HepG2 (cell line): ENCODE measurements around the gene NBR1. TPM values are rescaled to one million over a fixed set of nuclear protein-coding genes. Genes with fewer than 3 reads are reported as not detected.

ENCODE experiments used
- ARID5B ChIP-seq: IDR thresholded peaks from 2 replicates; pipeline ENCODE4 v1.4.0; 2020; ENCODE audit warnings: mild to moderate bottlenecking, missing genetic modification reagents
- BCL3 ChIP-seq: sonication (generic); formaldehyde crosslinking; IDR thresholded peaks from 2 replicates; pipeline ENCODE4 v1.5.1; 2020; ENCODE audit warnings: mild to moderate bottlenecking, missing genetic modification reagents, moderate library complexity
- FOSL2 ChIP-seq: sonication (generic); formaldehyde crosslinking; IDR thresholded peaks from 2 replicates; pipeline ENCODE4 v1.4.0; 2020; ENCODE audit warnings: missing genetic modification reagents
- GTF2F1 ChIP-seq: fragments of 150-350 bp; IDR thresholded peaks from 2 replicates; pipeline ENCODE4 v1.6.1; 2014; ENCODE audit warnings: low read length
- RAD51 ChIP-seq: fragments of 450-650 bp; IDR thresholded peaks from 2 replicates; pipeline ENCODE4 v1.6.1; 2016; ENCODE audit warnings: borderline replicate concordance
- SP5 ChIP-seq: IDR thresholded peaks from 2 replicates; pipeline ENCODE4 v1.6.1; 2016; ENCODE audit warnings: low read depth, borderline replicate concordance
- TFDP2 ChIP-seq: sonication (generic); formaldehyde crosslinking; IDR thresholded peaks from 2 replicates; pipeline ENCODE4 v1.4.0; 2020; ENCODE audit warnings: missing genetic modification reagents
- polyA plus RNA-seq, 8 experiments: library from polyadenylated mRNA; depleted of rRNA in 3 of 8; stranded (reverse) in 7 of 8; unstranded in 1 of 8; fragments of >200 nt; fragmentation: Illumina TruSeq in 4 of 8; extraction: Trizol in 4 of 8; gene quantifications; 2 replicates each; pipeline versions ENCODE4 v1.2.1 to v1.2.3, GENCODE V29; 2011 to 2016; ENCODE audit warnings: low read depth in 4 of 8, missing spikeins in 1 of 8, mixed read lengths in 1 of 8; ENCODE audit not compliant: insufficient read depth in 1 of 8
- total RNA-seq, 5 experiments: library from RNA; depleted of rRNA; stranded (reverse); fragments of >200 nt; fragmentation: Illumina TruSeq; extraction: Trizol; gene quantifications; 2 replicates each; pipeline ENCODE4 v1.2.3, GENCODE V29; 2016; ENCODE audit warnings: low read depth in 1 of 5
- TF ChIP-seq, protein P1 (sequence below): sonication (generic); formaldehyde crosslinking; IDR thresholded peaks from 2 replicates; pipeline ENCODE4 v1.5.1; 2020; ENCODE audit warnings: mild to moderate bottlenecking, missing genetic modification reagents
- TF ChIP-seq, protein P2 (sequence below): sonication (generic); formaldehyde crosslinking; IDR thresholded peaks from 2 replicates; pipeline ENCODE4 v1.4.0; 2020; ENCODE audit warnings: missing genetic modification reagents
- TF ChIP-seq, protein P3 (sequence below): sonication (generic); formaldehyde crosslinking; IDR thresholded peaks from 2 replicates; pipeline ENCODE4 v1.5.0; 2020; ENCODE audit warnings: missing genetic modification reagents

The NBR1 gene
- total and polyA plus RNA-seq, 2 of the 13 experiments (the other 11 are each of a cell fraction or from before 2014, with no cell fraction given) = 51.7 to 121 TPM

GRCh38 chr17:43216762-43217613, 46.0 kb downstream of the NBR1 start (continued):
- TF ChIP-seq BCL3 (CRISPR knock-in tag) (peak; percentile 59; the same call in 1 of the 2 replicates), GTF2F1 (0 out of 2 replicates have a peak, but pooled peaks have one; percentile 53), SP5 (CRISPR knock-in tag) (peak; percentile 53; the same call in 1 of the 2 replicates), ARID5B (CRISPR knock-in tag) (peak; percentile 88), TFDP2 (CRISPR knock-in tag) (peak; percentile 65), RAD51 (peak; percentile 31), FOSL2 (peak; percentile 31)
- TF ChIP-seq, protein P1, sequence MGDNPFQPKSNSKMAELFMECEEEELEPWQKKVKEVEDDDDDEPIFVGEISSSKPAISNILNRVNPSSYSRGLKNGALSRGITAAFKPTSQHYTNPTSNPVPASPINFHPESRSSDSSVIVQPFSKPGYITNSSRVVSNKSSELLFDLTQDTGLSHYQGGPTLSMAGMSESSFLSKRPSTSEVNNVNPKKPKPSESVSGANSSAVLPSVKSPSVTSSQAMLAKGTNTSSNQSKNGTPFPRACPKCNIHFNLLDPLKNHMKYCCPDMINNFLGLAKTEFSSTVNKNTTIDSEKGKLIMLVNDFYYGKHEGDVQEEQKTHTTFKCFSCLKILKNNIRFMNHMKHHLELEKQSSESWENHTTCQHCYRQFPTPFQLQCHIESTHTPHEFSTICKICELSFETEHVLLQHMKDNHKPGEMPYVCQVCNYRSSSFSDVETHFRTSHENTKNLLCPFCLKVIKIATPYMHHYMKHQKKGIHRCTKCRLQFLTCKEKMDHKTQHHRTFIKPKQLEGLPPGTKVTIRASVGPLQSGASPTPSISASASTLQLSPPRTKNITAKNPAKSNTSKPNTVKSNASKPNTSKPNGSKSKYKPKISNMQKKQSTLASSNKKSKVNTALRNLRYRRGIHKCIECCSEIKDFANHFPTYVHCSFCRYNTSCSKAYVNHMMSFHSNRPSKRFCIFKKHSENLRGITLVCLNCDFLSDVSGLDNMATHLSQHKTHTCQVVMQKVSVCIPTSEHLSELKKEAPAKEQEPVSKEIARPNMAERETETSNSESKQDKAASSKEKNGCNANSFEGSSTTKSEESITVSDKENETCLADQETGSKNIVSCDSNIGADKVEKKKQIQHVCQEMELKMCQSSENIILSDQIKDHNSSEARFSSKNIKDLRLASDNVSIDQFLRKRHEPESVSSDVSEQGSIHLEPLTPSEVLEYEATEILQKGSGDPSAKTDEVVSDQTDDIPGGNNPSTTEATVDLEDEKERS (CRISPR knock-in tag) = peak; percentile 97
- TF ChIP-seq, protein P2, sequence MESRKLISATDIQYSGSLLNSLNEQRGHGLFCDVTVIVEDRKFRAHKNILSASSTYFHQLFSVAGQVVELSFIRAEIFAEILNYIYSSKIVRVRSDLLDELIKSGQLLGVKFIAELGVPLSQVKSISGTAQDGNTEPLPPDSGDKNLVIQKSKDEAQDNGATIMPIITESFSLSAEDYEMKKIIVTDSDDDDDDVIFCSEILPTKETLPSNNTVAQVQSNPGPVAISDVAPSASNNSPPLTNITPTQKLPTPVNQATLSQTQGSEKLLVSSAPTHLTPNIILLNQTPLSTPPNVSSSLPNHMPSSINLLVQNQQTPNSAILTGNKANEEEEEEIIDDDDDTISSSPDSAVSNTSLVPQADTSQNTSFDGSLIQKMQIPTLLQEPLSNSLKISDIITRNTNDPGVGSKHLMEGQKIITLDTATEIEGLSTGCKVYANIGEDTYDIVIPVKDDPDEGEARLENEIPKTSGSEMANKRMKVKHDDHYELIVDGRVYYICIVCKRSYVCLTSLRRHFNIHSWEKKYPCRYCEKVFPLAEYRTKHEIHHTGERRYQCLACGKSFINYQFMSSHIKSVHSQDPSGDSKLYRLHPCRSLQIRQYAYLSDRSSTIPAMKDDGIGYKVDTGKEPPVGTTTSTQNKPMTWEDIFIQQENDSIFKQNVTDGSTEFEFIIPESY (CRISPR knock-in tag) = peak; percentile 57; the same call in 1 of the 2 replicates
- TF ChIP-seq, protein P3, sequence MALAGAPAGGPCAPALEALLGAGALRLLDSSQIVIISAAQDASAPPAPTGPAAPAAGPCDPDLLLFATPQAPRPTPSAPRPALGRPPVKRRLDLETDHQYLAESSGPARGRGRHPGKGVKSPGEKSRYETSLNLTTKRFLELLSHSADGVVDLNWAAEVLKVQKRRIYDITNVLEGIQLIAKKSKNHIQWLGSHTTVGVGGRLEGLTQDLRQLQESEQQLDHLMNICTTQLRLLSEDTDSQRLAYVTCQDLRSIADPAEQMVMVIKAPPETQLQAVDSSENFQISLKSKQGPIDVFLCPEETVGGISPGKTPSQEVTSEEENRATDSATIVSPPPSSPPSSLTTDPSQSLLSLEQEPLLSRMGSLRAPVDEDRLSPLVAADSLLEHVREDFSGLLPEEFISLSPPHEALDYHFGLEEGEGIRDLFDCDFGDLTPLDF = 0 out of 2 replicates have a peak, but pooled peaks have one; percentile 66
